GM21367 (cell line): ENCODE results near the gene NRIP2.
A peak's percentile ranks its signal among the peaks of the same experiment; 100 is the strongest.
"Not testable (repeated sequence)": the region's sequence is repeated elsewhere in the genome, so short reads cannot be mapped to it uniquely, and the experiment has no call there.

Source experiments
- ATAC-seq: cut with Tn5 transposase; IDR thresholded peaks from one replicate; pipeline ENCODE4 v1.9.1; 2021; ENCODE audit not compliant: unreplicated experiment

The NRIP2 gene

GRCh38 chr12:2834581-2835491, at the start of gene NRIP2:
Gene NRIP2, minus strand, starts transcription at chr12:2835035. Its CDS starts 52 bp downstream, at chr12:2834983.
- no peak for ATAC-seq

- ATAC-seq: no peak
Observed at GRCh38 chr12:2879853-2880252, 45.0 kb upstream of the NRIP2 start.

GRCh38 chr12:2877953-2878732, 43.3 kb upstream of the NRIP2 start:
- no peak for ATAC-seq

- peak; percentile 72 for ATAC-seq
Observed at GRCh38 chr12:2877047-2877952, 42.5 kb upstream of the NRIP2 start, which contains the start of the genes FOXM1 and RHNO1. Gene FOXM1, minus strand, starts transcription at chr12:2877174. Its CDS starts 2,696 bp downstream, at chr12:2874478. Gene RHNO1, plus strand, starts transcription at chr12:2877223. Its CDS starts 8,144 bp downstream, at chr12:2885367.

- ATAC-seq: peak; percentile 22
Observed at GRCh38 chr12:2876431-2877046, 41.7 kb upstream of the NRIP2 start.

GRCh38 chr12:2868986-2869632, 34.3 kb upstream of the NRIP2 start:
- not testable (repeated sequence) for ATAC-seq

- ATAC-seq: no peak
Observed at GRCh38 chr12:2864198-2864597, 29.4 kb upstream of the NRIP2 start.

GRCh38 chr12:2863402-2863801, 28.6 kb upstream of the NRIP2 start:
- not testable (repeated sequence) for ATAC-seq

GRCh38 chr12:2862876-2863275, 28.0 kb upstream of the NRIP2 start:
- no peak for ATAC-seq

GRCh38 chr12:2860170-2860569, 25.3 kb upstream of the NRIP2 start:
- no peak for ATAC-seq

GRCh38 chr12:2858944-2859421, 24.1 kb upstream of the NRIP2 start:
- ATAC-seq: no peak

- ATAC-seq: no peak
Observed at GRCh38 chr12:2858334-2858733, 23.5 kb upstream of the NRIP2 start.

GRCh38 chr12:2857576-2857975, 22.7 kb upstream of the NRIP2 start:
- no peak for ATAC-seq

GRCh38 chr12:2857021-2857431, 22.2 kb upstream of the NRIP2 start, which contains the start of gene TEX52:
Gene TEX52, minus strand, starts transcription at chr12:2857039. Its CDS starts 13 bp downstream, at chr12:2857026.
- ATAC-seq: no peak

GRCh38 chr12:2856051-2856450, 21.2 kb upstream of the NRIP2 start:
- no peak for ATAC-seq

GRCh38 chr12:2855546-2855945, 20.7 kb upstream of the NRIP2 start:
- ATAC-seq: no peak

GRCh38 chr12:2854669-2855453, 20.0 kb upstream of the NRIP2 start:
- no peak for ATAC-seq

GRCh38 chr12:2853626-2854025, 18.8 kb upstream of the NRIP2 start:
- no peak for ATAC-seq

- ATAC-seq: no peak
Observed at GRCh38 chr12:2851931-2852330, 17.1 kb upstream of the NRIP2 start.
